Large intestine (tissue), 12 donors: ENCODE data around the gene UBFD1. TPM values are rescaled to one million over a fixed set of nuclear protein-coding genes. Genes with fewer than 3 reads are reported as not detected.
"Not testable (repeated sequence)": the region's sequence is repeated elsewhere in the genome, so short reads cannot be mapped to it uniquely, and the experiment has no call there.

Source experiments
- DNase-seq, 2 donors: peaks; one replicate each; pipeline versions ENCODE4 v3.0.0 to v3.0.0-alpha.2; 2013
- H3K27ac ChIP-seq: one replicate; pipeline ENCODE4 v1.5.1; 2013; ENCODE audit warnings: low read length
- H3K27me3 ChIP-seq: 2 replicates; pipeline ENCODE4 v1.6.1; 2013; ENCODE audit warnings: low read length; ENCODE audit not compliant: control insufficient read depth, insufficient read depth
- H3K36me3 ChIP-seq: 2 replicates; pipeline ENCODE4 v1.6.1; 2013; ENCODE audit warnings: low read length; ENCODE audit not compliant: control insufficient read depth, insufficient read depth
- H3K4me1 ChIP-seq: one replicate; pipeline ENCODE4 v1.6.1; 2013; ENCODE audit warnings: low read length; ENCODE audit not compliant: control insufficient read depth, insufficient read depth
- H3K4me3 ChIP-seq: one replicate; pipeline ENCODE4 v1.5.1; 2013; ENCODE audit warnings: low read length
- H3K9me3 ChIP-seq: one replicate; pipeline ENCODE4 v1.6.1; 2013; ENCODE audit warnings: mild to moderate bottlenecking, low read depth, low read length, moderate library complexity; ENCODE audit not compliant: control insufficient read depth
- WGBS: methylation state at CpG from one replicate; pipeline ENCODE4 v1.1.5; 2013; ENCODE audit warnings: low lambda C conversion rate; ENCODE audit not compliant: insufficient coverage; 5-methylcytosine and 5-hydroxymethylcytosine counted together
- long read RNA-seq, 11 donors: transcript quantifications; one replicate each; lab custom pipeline, GENCODE V29; 2026
- polyA plus RNA-seq: library from polyadenylated mRNA; unstranded; fragments of 120-200 nt; gene quantifications from one replicate; pipeline ENCODE4 v1.2.1, GENCODE V29; 2013

Gene UBFD1
- 44.3 TPM for polyA plus RNA-seq
- long read RNA-seq, donor 1, full-length matches to known transcripts = 3 of 13 reads
- long read RNA-seq, donor 1, partial matches to known transcripts = 10 of 13 reads
- long read RNA-seq, donor 1, other reads (novel, unspliced or antisense) = 0 of 13 reads
- long read RNA-seq, donor 2, full-length matches to known transcripts = 7 of 22 reads
- long read RNA-seq, donor 2, partial matches to known transcripts = 15 of 22 reads
- long read RNA-seq, donor 2, other reads (novel, unspliced or antisense) = 0 of 22 reads
- long read RNA-seq, donor 3 = 0 reads
- long read RNA-seq, donor 4 = 0 reads
- long read RNA-seq, donor 5, full-length matches to known transcripts = 7 of 152 reads
- long read RNA-seq, donor 5, partial matches to known transcripts = 145 of 152 reads
- long read RNA-seq, donor 5, other reads (novel, unspliced or antisense) = 0 of 152 reads
- long read RNA-seq, donor 6, full-length matches to known transcripts = 6 of 11 reads
- long read RNA-seq, donor 6, partial matches to known transcripts = 5 of 11 reads
- long read RNA-seq, donor 6, other reads (novel, unspliced or antisense) = 0 of 11 reads
- long read RNA-seq, donor 7, full-length matches to known transcripts = 6 of 177 reads
- long read RNA-seq, donor 7, partial matches to known transcripts = 171 of 177 reads
- long read RNA-seq, donor 7, other reads (novel, unspliced or antisense) = 0 of 177 reads
- long read RNA-seq, donor 8, full-length matches to known transcripts = 11 of 528 reads
- long read RNA-seq, donor 8, partial matches to known transcripts = 505 of 528 reads
- long read RNA-seq, donor 8, other reads (novel, unspliced or antisense) = 12 of 528 reads
- long read RNA-seq, donor 9, full-length matches to known transcripts = 11 of 11 reads
- long read RNA-seq, donor 9, partial matches to known transcripts = 0 of 11 reads
- long read RNA-seq, donor 9, other reads (novel, unspliced or antisense) = 0 of 11 reads
- long read RNA-seq, donor 10, full-length matches to known transcripts = 11 of 11 reads
- long read RNA-seq, donor 10, partial matches to known transcripts = 0 of 11 reads
- long read RNA-seq, donor 10, other reads (novel, unspliced or antisense) = 0 of 11 reads
- long read RNA-seq, donor 11, full-length matches to known transcripts = 12 of 243 reads
- long read RNA-seq, donor 11, partial matches to known transcripts = 61 of 243 reads
- long read RNA-seq, donor 11, other reads (novel, unspliced or antisense) = 170 of 243 reads

GRCh38 chr16:23556881-23557778, at the start of gene UBFD1, which contains the start of gene EARS2:
TSS of gene UBFD1 (plus strand) at chr16:23557727. CDS start at chr16:23557743, 16 bp downstream.
TSS of gene EARS2 (minus strand) at chr16:23557350. CDS start at chr16:23557343, 7 bp downstream.
- Histone ChIP-seq H3K27me3 (no peaks in the 10 kb centered on the region), H3K4me3 (peak within 1 kb of the TSS; percentile 79), H3K9me3 (no peaks in the 10 kb centered on the region), H3K36me3 (peaks cover 36% of the 10 kb centered on the region), H3K27ac (peak within 1 kb of the TSS; percentile 73), H3K4me1 (no peaks in the 10 kb centered on the region)
- DNase-seq = peak; percentile 99 to 100
- WGBS = no CpG with 5 or more reads among the region's 65 CpGs

- H3K4me3 ChIP-seq = peak overlapping the region; percentile 59
- 40% methylated on average over 4 of the region's 28 CpGs for WGBS
- H3K4me1 ChIP-seq = no peaks in the 10 kb centered on the region
- no peaks in the 10 kb centered on the region for H3K9me3 ChIP-seq
- no peak overlapping the region for H3K27ac ChIP-seq
- no peaks in the 10 kb centered on the region for H3K27me3 ChIP-seq
- DNase-seq = peak in 1 of 2 donors; percentile 47
- H3K36me3 ChIP-seq = peaks cover 4% of the 10 kb centered on the region
Measured at GRCh38 chr16:23508589-23509440, 48.7 kb upstream of the UBFD1 start.

GRCh38 chr16:23509441-23509754, 48.1 kb upstream of the UBFD1 start:
- no peaks in the 10 kb centered on the region for H3K4me1 ChIP-seq
- H3K27ac ChIP-seq = no peak overlapping the region
- no CpG with 5 or more reads among the region's 5 CpGs for WGBS
- no peak for DNase-seq
- H3K27me3 ChIP-seq = no peaks in the 10 kb centered on the region
- peak overlapping the region; percentile 59 for H3K4me3 ChIP-seq
- H3K36me3 ChIP-seq = peaks cover 4% of the 10 kb centered on the region
- no peaks in the 10 kb centered on the region for H3K9me3 ChIP-seq

GRCh38 chr16:23509782-23510163, 47.8 kb upstream of the UBFD1 start:
- H3K4me3 ChIP-seq = peak overlapping the region; percentile 59
- H3K27me3 ChIP-seq = no peaks in the 10 kb centered on the region
- DNase-seq = peak in 1 of 2 donors; percentile 48
- H3K27ac ChIP-seq = no peak overlapping the region
- no peaks in the 10 kb centered on the region for H3K9me3 ChIP-seq
- H3K36me3 ChIP-seq = peaks cover 7% of the 10 kb centered on the region
- WGBS = no CpG with 5 or more reads among the region's 17 CpGs
- no peaks in the 10 kb centered on the region for H3K4me1 ChIP-seq

- H3K9me3 ChIP-seq = no peaks in the 10 kb centered on the region
- 0% methylated on average over 4 of the region's 71 CpGs for WGBS
- H3K27me3 ChIP-seq = no peaks in the 10 kb centered on the region
- peak; percentile 79 to 91 for DNase-seq
- H3K4me3 ChIP-seq = peak within 1 kb of the TSS; percentile 59
- H3K27ac ChIP-seq = no peak within 1 kb of the TSS
- H3K4me1 ChIP-seq = no peaks in the 10 kb centered on the region
- peaks cover 7% of the 10 kb centered on the region for H3K36me3 ChIP-seq
Measured at GRCh38 chr16:23510164-23510914, 47.2 kb upstream of the UBFD1 start, which contains the start of gene GGA2. TSS of gene GGA2 (minus strand) at chr16:23510494. CDS start at chr16:23510411, 83 bp downstream.

- H3K27me3 ChIP-seq, H3K4me1 ChIP-seq: not testable (repeated sequence)
- WGBS = no CpG with 5 or more reads among the region's 10 CpGs
Measured at GRCh38 chr16:23510915-23511270, 46.6 kb upstream of the UBFD1 start.

GRCh38 chr16:23511731-23512130, 45.8 kb upstream of the UBFD1 start:
- WGBS = 100% methylated on average over 1 of the region's 7 CpGs
- no peaks in the 10 kb centered on the region for H3K9me3 ChIP-seq
- H3K4me1 ChIP-seq = no peaks in the 10 kb centered on the region
- H3K4me3 ChIP-seq = no peak overlapping the region
- H3K27me3 ChIP-seq = no peaks in the 10 kb centered on the region
- DNase-seq = no peak
- no peak overlapping the region for H3K27ac ChIP-seq
- peaks cover 3% of the 10 kb centered on the region for H3K36me3 ChIP-seq

More at GRCh38 chr16:23510915-23511270, 46.6 kb upstream of the UBFD1 start:
- H3K4me3 ChIP-seq = peak overlapping the region; percentile 49
- H3K36me3 ChIP-seq, H3K27ac ChIP-seq, H3K9me3 ChIP-seq, DNase-seq: not testable (repeated sequence)

- Histone ChIP-seq H3K27ac (no peak overlapping the region), H3K4me3 (no peak overlapping the region), H3K9me3 (no peaks in the 10 kb centered on the region), H3K27me3 (no peaks in the 10 kb centered on the region), H3K4me1 (no peaks in the 10 kb centered on the region), H3K36me3 (peaks cover 3% of the 10 kb centered on the region)
- WGBS = no CpG with 5 or more reads among the region's 4 CpGs
- DNase-seq = no peak
Measured at GRCh38 chr16:23512168-23512695, 45.3 kb upstream of the UBFD1 start.
